ENCODE results near the gene TRIM67. TPM values are rescaled to one million over a fixed set of nuclear protein-coding genes. Genes with fewer than 3 reads are reported as not detected.

TRIM67 gene
- total and polyA plus RNA-seq, 9 of the 15 experiments (the other 6 are each of a cell fraction or from before 2014, with no cell fraction given), result 0.04 to 0.60 (median 0.31) TPM

DNA sequence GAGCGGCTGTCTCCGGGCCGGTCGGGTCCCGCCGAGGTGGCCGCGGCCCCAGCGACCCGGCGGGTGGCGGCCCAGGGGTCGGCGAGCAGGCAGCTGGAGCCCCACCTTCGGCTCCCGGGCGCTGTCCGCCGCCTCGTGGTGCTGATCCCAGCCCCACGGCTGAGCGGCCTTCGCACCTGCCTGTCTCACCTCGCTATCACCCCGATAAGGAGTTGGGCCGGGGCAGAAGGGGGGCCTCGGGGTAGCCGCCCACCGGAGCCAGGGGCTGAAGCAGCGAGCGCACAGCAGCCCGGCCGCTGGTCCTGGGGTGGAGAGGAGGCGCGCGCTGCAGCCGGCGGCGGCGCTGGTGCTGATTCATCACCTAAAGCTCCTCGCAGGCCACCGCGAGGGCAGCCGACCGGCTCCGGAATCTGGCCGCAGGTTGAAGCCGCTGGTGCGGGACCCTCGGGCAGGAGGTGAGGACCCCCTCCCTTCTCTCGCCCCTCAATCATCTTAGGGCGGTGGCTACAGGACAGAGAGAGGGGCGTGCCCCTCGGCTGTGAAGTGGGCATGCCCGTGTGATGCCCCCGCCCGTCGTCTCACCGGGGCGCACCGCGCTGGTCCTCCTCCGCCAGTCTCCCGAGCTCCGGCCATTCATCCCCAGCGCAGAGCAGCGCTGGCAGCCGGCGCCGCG, 575 bp downstream of the TRIM67 start (continued):
- TF ChIP-seq KLF13 (tag; IDR thresholded peaks at IDR 0.05; ENCODE audit: borderline replicate concordance, low read depth), result 0 out of 2 replicates have a peak, but pooled peaks have one; percentile 15
- TF ChIP-seq, protein P1, sequence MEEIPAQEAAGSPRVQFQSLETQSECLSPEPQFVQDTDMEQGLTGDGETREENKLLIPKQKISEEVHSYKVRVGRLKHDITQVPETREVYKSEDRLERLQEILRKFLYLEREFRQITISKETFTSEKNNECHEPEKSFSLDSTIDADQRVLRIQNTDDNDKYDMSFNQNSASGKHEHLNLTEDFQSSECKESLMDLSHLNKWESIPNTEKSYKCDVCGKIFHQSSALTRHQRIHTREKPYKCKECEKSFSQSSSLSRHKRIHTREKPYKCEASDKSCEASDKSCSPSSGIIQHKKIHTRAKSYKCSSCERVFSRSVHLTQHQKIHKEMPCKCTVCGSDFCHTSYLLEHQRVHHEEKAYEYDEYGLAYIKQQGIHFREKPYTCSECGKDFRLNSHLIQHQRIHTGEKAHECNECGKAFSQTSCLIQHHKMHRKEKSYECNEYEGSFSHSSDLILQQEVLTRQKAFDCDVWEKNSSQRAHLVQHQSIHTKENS (CRISPR knock-in tag; IDR thresholded peaks at IDR 0.05), result no peak
- TF ChIP-seq NONO (IDR thresholded peaks at IDR 0.05; ENCODE audit: low read depth in 2 of 2, low read length in 1 of 2), result 0 out of 4 replicates have a peak, but pooled peaks of 1 of the 2 experiments have one; percentile 12
- TF ChIP-seq ZSCAN29 (IDR thresholded peaks at IDR 0.05), result no peak
- TF ChIP-seq, protein P2, sequence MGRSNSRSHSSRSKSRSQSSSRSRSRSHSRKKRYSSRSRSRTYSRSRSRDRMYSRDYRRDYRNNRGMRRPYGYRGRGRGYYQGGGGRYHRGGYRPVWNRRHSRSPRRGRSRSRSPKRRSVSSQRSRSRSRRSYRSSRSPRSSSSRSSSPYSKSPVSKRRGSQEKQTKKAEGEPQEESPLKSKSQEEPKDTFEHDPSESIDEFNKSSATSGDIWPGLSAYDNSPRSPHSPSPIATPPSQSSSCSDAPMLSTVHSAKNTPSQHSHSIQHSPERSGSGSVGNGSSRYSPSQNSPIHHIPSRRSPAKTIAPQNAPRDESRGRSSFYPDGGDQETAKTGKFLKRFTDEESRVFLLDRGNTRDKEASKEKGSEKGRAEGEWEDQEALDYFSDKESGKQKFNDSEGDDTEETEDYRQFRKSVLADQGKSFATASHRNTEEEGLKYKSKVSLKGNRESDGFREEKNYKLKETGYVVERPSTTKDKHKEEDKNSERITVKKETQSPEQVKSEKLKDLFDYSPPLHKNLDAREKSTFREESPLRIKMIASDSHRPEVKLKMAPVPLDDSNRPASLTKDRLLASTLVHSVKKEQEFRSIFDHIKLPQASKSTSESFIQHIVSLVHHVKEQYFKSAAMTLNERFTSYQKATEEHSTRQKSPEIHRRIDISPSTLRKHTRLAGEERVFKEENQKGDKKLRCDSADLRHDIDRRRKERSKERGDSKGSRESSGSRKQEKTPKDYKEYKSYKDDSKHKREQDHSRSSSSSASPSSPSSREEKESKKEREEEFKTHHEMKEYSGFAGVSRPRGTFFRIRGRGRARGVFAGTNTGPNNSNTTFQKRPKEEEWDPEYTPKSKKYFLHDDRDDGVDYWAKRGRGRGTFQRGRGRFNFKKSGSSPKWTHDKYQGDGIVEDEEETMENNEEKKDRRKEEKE (IDR thresholded peaks at IDR 0.05; ENCODE audit: borderline replicate concordance in 1 of 2, control insufficient read depth in 1 of 2, low read depth in 2 of 2, low read length in 1 of 2), result no peak
- TF ChIP-seq RUNX1 (IDR thresholded peaks at IDR 0.05; ENCODE audit: low read depth), result no peak
- TF ChIP-seq ARID1B (IDR thresholded peaks at IDR 0.05), result no peak
- no peak for TF ChIP-seq CBX8 (IDR thresholded peaks at IDR 0.05; ENCODE audit: borderline replicate concordance, extremely low read depth, low read depth, low read length, poor library complexity, severe bottlenecking)
- TF ChIP-seq ZNF695 (CRISPR knock-in tag; IDR thresholded peaks at IDR 0.05), result no peak
- TF ChIP-seq SMAD3 (CRISPR knock-in tag; conservative IDR thresholded peaks at IDR 0.05), result peak; percentile 34; the same call in 1 of the 2 replicates
- TF ChIP-seq ZNF274 (IDR thresholded peaks at IDR 0.05; ENCODE audit: borderline replicate concordance, low read depth, low read length), result no peak
- no peak for TF ChIP-seq TSC22D4 (tag; IDR thresholded peaks at IDR 0.05)
- TF ChIP-seq ZNF212 (CRISPR knock-in tag; IDR thresholded peaks at IDR 0.05), result no peak
- TF ChIP-seq, protein P3, sequence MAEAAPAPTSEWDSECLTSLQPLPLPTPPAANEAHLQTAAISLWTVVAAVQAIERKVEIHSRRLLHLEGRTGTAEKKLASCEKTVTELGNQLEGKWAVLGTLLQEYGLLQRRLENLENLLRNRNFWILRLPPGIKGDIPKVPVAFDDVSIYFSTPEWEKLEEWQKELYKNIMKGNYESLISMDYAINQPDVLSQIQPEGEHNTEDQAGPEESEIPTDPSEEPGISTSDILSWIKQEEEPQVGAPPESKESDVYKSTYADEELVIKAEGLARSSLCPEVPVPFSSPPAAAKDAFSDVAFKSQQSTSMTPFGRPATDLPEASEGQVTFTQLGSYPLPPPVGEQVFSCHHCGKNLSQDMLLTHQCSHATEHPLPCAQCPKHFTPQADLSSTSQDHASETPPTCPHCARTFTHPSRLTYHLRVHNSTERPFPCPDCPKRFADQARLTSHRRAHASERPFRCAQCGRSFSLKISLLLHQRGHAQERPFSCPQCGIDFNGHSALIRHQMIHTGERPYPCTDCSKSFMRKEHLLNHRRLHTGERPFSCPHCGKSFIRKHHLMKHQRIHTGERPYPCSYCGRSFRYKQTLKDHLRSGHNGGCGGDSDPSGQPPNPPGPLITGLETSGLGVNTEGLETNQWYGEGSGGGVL (CRISPR knock-in tag; IDR thresholded peaks at IDR 0.05), result no peak
- peak; percentile 76 for TF ChIP-seq ZBTB1 (CRISPR knock-in tag; IDR thresholded peaks at IDR 0.05; ENCODE audit: borderline replicate concordance, low read depth)
- 0 out of 2 replicates have a peak, but pooled peaks have one; percentile 66 for TF ChIP-seq FOXK1 (CRISPR knock-in tag; IDR thresholded peaks at IDR 0.05; ENCODE audit: borderline replicate concordance)
- TF ChIP-seq KAT8 (IDR thresholded peaks at IDR 0.05; ENCODE audit: low read depth), result no peak
- TF ChIP-seq SIX5 (IDR thresholded peaks at IDR 0.05; ENCODE audit: borderline replicate concordance in 1 of 2, insufficient read depth in 1 of 2, low read depth in 1 of 2, low read length in 2 of 2), result no peak
- peak; percentile 61; the same call in 1 of the 2 replicates for TF ChIP-seq HNRNPL (IDR thresholded peaks at IDR 0.05; ENCODE audit: low read depth, low read length)
- no peak for TF ChIP-seq ZNF778 (CRISPR knock-in tag; IDR thresholded peaks at IDR 0.05)
- no peak; the same call in 1 of the 2 replicates for TF ChIP-seq ZNF12 (CRISPR knock-in tag; IDR thresholded peaks at IDR 0.05)

All from K562 (cell line).